NCI-H2196 treated with DMSO at 0.1 percent for 48 hours (cell line): Measurements from ENCODE around the gene TRAPPC3L.
A peak's percentile ranks its signal among the peaks of the same experiment; 100 is the strongest.

Experiments used
- DNase-seq: peaks from one replicate; lab custom pipeline; 2025; ENCODE audit not compliant: unreplicated experiment; lab: John Stamatoyannopoulos, UW

Gene TRAPPC3L

DNA sequence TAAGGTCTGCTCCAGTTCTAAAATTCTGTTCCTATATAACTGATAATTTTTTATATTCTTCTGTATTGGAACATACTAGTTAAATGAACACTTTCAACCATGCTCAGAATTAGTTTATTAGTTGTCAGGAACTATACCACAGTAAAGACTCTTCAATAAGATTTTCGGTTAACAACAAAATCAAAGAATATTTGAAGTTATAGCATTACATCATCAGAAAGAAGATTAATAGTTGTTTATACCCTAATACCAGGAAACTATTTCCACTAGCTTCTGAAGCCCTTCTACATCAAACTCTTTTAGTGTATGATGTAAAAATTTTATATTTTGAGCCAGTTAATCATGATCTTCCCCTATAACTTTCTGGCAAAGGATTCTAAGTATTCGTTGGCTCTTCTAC, 14.6 kb upstream of the TRAPPC3L start:
- DNase-seq = no peak

DNA sequence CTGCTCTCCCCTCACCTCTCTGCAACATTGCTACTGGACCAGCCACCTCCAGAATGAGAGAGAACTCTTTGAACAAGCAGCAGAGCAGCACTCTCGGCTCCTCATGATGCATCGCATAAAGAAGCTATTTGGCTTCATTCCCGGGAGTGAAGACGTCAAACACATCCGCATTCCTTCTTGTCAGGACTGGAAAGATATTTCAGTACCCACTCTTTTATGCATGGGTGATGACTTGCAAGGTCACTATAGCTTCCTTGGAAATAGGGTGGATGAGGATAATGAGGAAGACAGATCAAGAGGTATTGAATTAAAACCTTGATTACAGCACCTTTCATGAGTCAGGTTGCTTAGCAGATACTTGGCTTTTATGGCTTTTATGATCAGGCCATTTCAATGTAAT, 12.4 kb upstream of the TRAPPC3L start:
- DNase-seq = peak; percentile 46

DNA sequence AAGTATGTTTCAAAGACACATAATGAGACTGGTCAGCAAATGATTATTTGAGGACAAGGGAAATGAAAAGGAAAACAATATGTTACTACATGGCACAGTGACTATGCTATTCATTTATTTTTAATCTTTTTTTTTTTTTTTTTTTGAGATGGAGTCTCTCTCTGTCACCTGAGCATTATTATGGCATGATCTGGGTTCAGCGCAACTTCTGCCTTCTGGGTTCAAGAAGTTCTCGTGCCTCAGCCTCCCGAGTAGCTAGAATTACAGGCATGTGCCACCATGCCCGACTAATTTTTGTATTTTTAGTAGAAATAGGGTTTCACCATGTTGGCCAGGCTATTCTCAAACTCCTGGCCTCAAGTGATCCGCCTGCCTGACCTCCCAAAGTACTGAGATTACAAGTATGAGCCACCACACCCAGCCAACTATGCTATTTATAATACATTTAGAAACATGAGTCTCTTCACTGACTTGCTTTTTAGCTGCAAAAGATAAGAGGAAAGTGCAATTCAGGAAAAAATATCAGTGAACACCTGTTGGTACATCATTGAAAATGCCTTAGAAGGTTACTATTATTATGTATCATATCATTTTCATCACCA, 11.4 kb upstream of the TRAPPC3L start:
- DNase-seq = no peak

DNA sequence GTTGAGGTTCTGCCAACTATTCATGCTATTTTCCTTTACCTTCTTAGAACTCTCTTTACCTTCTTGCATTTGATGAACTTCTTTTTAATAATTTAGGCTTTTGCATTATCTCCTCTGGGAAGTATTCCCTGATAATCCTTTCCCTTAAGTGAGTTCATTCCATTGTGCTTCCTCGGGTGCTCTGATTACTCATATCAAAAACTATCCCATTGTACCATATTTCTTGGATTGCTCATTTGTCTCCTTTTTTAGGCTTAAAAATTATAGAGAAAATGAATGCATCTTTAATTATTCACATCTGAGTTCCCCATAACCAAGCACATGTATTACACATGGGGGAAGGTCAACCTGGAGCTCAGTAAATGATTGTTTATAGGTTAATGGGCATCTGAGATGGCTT, 10.6 kb upstream of the TRAPPC3L start:
- DNase-seq = no peak

DNA sequence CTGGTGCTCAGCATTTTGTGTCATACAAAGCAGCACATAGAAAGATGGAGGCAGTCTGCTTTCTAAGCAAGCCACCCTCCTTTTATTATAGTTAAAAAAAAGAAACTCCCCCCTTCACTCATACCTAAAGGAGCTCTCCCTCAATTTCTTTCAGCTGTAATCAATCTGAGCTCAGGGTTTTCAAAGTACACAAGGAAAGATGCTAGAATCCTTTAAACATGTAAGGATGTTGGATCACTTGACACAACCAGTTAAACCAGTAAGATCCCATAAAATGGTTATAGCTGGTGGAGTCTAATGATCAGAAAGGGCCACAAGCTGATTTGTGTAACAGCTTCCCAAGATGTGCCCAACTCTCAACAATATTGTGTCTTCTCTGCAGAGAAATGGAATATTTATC, 8.0 kb upstream of the TRAPPC3L start, which contains the start of gene CALHM4:
TSS of gene CALHM4 (plus strand) at position 301 of the 400 bp plus-strand sequence. CDS start at position 344, 43 bp downstream.
- no peak for DNase-seq

DNA sequence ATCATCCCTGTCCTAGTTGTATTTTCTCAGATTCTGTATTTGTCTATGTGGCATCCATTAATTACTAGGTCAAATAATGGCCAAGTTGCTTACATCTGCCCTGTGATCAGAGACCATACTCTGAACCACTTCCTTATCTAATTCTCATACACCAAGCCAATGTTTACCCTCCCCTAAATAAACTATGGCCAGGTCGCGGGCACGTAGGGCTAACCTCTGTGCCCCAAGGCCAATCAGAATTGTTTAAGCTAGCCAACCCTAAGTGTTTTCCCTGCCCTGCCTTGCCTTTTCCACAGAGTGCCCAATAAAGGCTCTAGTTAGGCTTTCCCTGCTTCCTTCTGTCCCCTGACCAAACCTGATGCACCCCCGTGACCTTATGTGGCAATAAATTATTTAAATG, 5.3 kb upstream of the TRAPPC3L start:
- DNase-seq = no peak

DNA sequence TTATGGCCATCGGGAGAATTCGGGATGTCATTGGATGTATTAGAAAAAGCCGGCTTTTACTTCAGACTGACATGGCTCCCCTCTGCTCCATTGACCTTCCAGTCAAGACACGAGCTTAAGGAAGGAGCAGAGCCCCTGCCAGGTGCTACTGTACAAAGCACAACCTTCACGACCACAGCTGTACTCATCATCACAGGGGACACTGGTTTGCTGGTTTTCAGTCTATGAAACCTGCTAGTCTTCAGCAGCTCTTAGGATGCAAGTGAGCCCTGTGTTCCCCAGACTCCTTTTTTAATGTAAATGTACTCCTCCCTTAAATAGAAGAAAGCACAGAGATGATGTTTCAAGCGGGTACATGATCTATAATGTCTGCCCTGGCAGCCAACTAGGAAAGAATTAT, 1.9 kb upstream of the TRAPPC3L start:
- DNase-seq = no peak

DNA sequence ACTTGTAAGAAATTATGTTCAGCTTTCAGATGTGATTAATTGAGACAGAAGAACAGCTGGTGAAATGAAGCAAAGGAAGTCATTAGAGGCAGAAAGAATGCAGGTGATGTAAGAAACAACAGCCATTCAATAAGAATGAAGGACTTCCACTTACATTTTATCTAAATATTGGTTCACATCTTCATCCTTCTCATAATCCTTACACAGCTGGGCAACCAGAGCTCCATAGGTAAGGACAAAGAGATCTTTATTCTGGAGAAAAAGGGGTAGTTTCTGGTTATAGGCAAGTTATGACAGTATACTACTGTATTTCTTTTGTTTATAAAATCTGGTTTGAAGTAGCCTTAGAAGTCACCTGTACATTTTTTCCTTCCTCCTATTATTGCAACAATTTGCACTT, 2.3 kb downstream of the TRAPPC3L start:
- DNase-seq = no peak

DNA sequence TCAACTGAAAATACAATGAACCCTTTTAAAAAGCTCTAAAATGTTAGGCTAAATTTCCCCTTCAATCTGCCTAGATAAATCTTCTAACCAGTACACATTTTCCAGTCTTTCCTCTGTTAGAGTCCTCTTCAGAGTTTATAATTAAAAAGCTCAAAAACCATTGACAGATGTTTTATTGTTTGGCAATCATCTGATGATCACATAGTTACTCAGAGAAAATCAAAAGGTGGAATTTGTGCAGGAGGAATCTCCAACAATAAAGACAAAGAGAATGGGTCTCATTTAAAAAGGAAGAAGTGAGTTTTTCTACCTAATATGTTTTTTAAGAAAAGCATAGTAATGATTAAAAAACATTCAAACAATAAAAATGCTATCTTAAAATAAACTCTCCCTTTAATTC, 3.1 kb downstream of the TRAPPC3L start:
- DNase-seq = no peak

DNA sequence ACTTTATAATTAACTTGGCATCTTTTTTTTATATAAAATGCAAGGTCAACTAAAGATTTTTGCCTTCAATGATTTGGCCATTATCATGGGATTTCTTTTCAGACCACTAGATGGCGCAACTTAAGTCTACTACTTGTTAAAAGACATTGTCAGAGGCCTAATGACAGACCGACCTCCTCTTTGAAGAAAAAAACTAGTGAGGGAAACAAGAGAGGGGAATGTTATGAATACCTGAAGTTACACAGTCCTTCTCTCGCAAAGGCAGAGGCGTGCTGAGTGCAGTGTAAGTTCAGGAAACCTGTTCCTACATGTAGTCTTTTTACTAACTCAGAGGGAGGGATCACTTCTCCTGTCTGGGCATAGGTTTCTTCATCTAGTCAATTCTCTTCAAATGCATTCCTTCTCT, 9.3 kb downstream of the TRAPPC3L start:
- DNase-seq = peak; percentile 24

DNA sequence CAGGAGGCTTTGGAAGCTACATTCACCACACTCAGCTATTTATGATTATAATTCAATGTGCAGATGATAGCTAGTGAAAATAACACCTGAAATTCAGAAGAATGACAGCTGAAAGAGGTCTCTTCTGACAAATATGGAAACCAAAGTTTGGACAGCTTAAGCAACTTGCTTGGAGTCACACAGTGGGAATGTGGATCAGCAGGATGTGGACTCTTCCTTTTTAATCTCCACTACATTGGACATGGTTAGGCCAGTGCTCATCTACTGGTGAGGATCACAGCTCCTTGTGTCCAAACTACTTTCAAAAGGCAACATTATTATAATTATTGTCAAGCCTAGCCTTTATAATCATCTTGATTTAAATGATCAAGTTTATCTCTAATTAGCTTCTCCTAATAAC, 10.4 kb downstream of the TRAPPC3L start:
- DNase-seq = no peak

DNA sequence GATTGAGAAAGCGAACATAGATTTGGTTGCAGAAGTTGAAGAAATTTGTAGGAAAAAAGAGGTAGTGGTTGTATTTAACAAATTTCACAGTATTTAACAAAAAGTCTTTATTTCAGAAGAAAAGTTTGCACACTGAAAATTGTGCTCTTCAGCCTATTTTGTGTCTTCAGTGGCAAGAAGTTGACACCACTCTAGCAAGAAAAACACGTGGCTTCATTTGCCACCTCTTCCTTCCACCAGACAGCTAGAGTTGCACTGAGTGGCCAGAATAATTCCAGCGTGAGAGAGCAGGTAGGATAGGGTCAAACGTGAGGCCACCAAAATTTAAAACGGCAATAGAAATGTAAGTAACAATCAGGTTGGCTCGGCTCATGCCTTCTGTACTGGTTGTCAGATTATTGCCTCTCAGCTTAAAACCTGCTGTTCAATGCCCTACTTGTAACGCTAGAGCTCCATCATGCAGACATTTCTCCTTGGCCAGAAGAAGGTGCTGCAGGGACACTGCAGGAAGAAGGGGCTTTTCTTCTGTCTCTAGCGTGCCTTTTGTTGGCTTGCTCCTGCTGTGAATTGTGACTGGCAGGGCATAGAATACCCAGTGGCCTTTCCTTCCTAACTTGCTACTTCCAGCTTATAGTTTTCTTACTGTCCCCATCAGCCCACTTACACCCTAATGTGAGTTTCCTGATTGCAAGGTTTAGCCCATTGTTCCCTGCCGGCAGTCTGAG, 12.1 kb downstream of the TRAPPC3L start:
- DNase-seq = no peak

DNA sequence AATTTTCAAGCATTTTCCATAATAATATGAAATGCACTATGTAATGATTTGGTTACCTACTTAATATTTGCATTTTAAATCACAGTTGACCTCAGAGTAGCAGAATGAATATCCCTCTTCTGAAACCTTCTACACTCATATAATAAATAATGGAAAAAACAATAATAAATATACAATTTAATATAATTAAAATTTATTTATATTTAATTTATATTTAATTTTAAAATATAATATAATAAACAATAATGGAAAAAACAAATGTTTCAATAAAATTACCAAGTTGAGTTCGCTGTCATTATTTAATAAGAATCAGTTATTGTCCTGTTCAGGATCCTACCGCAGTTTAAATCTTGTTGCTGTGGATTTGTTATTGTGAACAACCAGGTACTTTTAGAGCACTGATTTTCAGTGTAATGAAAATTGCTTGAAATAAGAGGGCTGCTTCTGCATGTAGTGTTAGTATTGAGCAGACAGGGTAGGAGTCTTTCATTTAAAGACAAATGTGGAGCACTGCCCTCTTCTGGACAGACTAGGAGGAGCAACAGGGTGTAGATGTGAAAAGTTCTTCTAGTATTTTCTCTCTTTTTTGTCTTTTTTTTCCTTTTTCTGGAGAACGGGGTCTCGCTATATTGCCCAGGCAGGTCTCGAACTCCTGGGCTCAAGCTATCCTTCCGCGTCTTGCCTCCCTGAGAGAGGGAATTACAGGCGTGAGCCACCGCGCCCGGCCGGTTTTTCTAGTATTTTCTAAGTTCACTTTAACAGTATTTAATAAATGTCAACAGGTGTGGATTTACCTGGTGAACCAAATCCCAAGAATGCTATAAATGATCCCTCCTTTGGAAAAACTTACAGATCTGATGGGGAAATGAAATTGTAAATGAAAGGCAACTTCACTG, 13.6 kb downstream of the TRAPPC3L start:
- peak; percentile 14 for DNase-seq

DNA sequence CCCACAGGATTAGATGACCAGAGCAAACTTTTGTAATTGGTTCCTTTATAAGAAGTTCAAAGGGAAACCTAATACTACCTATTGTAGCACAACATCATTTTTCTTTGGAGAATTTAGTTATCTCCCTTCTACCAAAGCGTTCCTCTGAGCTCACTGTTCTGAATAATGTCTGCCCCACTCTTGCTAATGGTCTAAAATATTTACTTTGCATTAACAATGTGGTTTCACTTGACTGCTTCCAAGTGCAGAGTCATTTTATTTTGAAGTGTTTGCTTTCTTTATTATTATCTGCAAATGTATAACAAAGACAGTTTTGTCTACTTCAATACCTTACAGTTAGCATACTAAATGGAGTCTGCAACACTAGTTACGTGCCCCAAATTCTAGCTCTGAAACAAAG, 15.0 kb downstream of the TRAPPC3L start:
- peak; percentile 42 for DNase-seq

DNA sequence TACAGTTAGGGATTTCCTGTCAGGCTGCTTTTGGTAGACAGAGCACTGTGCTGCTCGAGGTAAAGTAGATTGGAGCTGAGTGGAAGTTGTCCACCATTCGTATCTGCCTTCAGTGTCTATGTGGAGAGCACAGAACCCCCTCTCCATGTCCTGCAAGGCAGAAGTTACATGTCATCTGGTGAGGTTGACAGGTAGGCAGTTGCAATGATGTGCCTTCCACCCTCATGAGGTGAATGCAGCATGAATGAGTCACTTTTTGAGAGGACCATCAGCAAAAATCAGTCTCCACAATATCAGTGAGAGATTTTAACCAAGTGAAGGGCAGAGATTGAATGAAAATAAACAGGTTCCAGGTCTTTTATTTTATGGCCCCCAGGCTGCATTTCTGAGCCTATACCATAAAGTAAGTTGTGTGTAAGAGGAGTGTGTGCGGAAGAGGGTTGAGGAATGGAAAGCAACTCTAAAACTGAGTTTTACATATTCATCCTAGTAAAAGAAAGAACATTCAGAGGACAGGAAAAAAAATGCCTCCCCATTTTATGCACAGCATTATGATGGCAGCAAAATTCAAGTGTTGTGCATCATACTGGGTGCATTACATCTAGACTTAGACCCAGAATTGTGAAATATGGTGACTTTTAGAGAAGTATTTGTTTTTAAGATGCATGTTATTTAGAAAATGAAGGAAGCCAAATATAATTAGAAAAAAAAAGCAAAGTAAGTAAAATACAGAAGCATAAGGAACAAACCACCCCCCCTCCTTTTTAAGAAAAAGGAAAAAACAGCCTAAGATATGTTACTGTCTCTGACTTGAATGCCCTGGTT, 15.8 kb downstream of the TRAPPC3L start:
- DNase-seq = no peak

DNA sequence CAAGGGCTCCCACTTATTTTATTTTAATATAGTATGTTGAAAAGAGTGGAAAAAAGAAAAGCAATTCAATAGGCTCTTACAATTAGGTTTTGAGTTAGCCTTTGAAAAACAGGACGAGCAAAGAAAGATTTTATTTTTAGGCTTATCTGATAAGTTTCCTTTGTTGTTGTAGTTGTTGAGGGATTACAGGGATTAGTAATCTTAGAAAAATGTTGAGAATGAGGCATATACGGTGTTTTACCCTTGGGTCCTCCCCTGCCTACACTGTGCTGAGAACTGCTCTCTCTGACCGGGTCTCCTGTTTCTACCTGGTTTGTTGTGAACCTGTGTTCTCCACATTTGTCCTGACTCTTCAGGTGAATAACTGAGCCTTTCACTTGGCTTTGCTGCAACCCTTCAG, 16.7 kb downstream of the TRAPPC3L start:
- no peak for DNase-seq

DNA sequence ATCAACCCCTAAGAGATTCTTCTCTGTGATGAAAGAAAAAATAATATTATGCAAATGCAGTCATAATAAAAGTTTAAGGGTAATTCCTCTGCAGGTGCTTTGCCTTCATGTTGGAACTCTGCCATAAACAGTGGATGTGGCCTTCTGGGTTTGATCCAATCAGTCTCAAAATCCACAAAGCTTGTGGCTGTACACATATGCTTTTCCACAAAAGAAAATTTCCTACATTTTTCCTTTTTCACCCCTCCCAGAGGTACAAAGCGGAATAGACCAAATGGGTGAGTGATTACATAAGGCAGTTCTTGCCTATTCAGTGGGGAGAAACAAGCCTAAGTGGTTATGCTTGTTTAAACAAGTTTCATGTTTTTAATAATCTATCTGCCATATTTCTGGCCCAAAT, 17.4 kb downstream of the TRAPPC3L start:
- no peak for DNase-seq

DNA sequence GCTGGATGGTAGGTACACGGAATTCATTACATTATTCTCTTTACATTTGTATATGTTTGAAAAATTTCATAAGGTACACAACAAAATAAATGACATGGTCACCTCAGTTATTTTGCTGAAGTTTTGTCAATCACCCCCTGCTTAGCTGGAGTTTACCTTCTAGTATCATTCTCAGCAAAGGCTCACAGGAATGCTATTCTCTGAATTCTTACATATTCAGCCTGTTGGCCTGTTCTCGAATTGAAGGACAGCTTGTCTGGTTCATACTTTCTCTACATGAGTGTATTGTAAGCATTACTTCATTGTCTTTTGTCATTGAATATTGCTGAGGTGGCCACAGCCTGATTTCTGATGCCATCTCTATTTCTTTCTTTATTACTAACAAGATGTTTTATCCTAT, 21.2 kb downstream of the TRAPPC3L start:
- DNase-seq = no peak

DNA sequence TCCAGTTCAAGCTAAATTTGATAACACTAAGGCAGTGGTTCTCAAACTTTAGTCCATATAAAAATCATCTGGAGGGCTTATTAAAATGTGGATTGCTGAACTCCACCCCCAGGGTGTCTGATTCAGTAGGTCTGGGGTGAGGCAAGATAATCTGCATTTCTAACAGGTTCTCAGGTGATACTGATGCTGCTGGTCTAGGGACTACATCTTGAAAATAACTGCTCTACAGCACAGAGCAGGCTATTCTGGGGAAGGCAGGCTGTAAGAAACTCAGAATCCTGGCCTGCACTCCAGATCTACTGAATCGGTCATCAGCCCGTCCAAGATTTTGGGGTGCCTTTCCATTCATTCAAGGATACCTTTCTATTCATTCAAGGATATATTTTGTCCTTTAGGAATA, 22.6 kb downstream of the TRAPPC3L start:
- no peak for DNase-seq

DNA sequence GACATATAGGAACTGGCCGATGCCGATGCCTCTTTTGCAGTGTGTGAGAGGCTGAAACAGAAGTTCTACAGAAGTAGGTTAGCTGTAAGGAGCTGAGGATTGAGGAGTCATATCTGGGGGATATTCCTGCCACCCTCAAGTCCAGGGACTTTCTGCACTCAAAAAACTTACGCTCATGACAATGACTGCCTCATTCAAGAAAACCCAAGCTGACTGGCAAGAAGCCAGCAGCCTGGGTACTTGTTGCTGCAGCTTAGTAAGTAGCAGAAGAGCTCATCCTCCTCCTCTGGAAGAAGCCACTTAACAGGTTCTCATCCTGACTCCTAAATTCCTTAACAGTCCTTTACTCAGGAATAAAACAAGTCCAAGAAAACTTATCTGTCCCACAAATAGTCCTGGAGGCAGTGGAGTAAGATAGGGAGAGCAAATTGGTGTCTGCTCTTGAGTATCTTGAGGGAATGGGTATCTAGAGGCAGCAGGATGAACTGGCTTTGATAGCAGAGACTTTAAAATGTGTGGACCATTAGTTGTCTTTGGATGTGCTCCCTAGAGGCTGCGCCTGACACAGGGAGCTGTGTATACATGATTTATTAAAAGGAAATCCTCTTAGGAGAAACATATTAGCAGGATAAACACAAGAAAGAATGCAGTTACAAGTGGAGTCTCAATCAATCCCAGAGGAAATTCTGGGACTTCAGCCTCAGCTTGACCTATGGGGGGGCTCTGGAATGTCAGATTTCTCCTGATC, 26.7 kb downstream of the TRAPPC3L start:
- DNase-seq = no peak
